SK-N-SH (cell line): ENCODE results near the gene BTBD7. TPM values are rescaled to one million over a fixed set of nuclear protein-coding genes. Genes with fewer than 3 reads are reported as not detected.

Experiments
- CTCF ChIA-PET: fragments of 300-600, 350-600 bp; formaldehyde crosslinking; extraction: SDS; loops from one replicate; lab custom pipeline; 2021; lab: Yijun Ruan, JAX
- POLR2A ChIA-PET: fragments of 350-600 bp; sonication (Branson Sonifier 250); formaldehyde crosslinking; extraction: SDS; loops from one replicate; lab custom pipeline; 2020; ENCODE audit warnings: antibody characterized with exemption, inconsistent platforms; lab: Yijun Ruan, JAX
- DNase-seq: peaks from one replicate; pipeline ENCODE4 v3.0.0; 2012
- H2AFZ ChIP-seq: fragments of 200-600 bp; sonication (generic); 2 replicates; pipeline ENCODE4 v1.8.1; 2016; ENCODE audit warnings: antibody characterized with exemption, mild to moderate bottlenecking, low read depth
- H3F3A ChIP-seq: fragments of 200-600 bp; sonication (generic); replicated peaks from 2 replicates; pipeline ENCODE3; 2016; ENCODE audit warnings: antibody characterized with exemption, mild to moderate bottlenecking; ENCODE audit not compliant: insufficient read depth
- H3K27ac ChIP-seq, 2 experiments: fragments of 200-500 bp in 1 of 2; fragments of 200-600 bp in 1 of 2; sonication (Bioruptor generic) in 1 of 2; sonication (generic), shearing (Covaris generic) in 1 of 2; 2 replicates each; pipeline versions ENCODE4 v1.5.1 to v1.6.1; 2014 to 2016; ENCODE audit warnings: low read depth in 2 of 2, inconsistent platforms in 1 of 2, low read length in 1 of 2, mild to moderate bottlenecking in 1 of 2, mixed read lengths in 1 of 2
- H3K27me3 ChIP-seq: fragments of 200-600 bp; sonication (generic), shearing (Covaris generic); 2 replicates; pipeline ENCODE4 v1.6.1; 2016; ENCODE audit warnings: mixed run types; ENCODE audit not compliant: insufficient read depth
- H3K36me3 ChIP-seq, 2 experiments: fragments of 200-500 bp in 1 of 2; fragments of 200-600 bp in 1 of 2; sonication (Bioruptor generic) in 1 of 2; sonication (generic) in 1 of 2; replicated peaks in 1 of 2; 2 replicates each; pipeline versions ENCODE3 to v1.5.1; 2014 to 2016; ENCODE audit warnings: low read length in 1 of 2, mild to moderate bottlenecking in 1 of 2; ENCODE audit not compliant: insufficient read depth in 2 of 2, control insufficient read depth in 1 of 2
- H3K4me1 ChIP-seq, 2 experiments: fragments of 200-500 bp in 1 of 2; fragments of 200-600 bp in 1 of 2; sonication (Bioruptor generic) in 1 of 2; sonication (generic), shearing (Covaris generic) in 1 of 2; 2 replicates each; pipeline versions ENCODE4 v1.5.1 to v1.6.1; 2014 to 2016; ENCODE audit warnings: low read depth in 1 of 2, low read length in 1 of 2, mixed run types in 1 of 2; ENCODE audit not compliant: insufficient read depth in 2 of 2, control insufficient read depth in 1 of 2
- H3K4me2 ChIP-seq: fragments of 200-600 bp; sonication (generic), shearing (Covaris generic); 2 replicates; pipeline ENCODE4 v1.6.1; 2017; ENCODE audit warnings: mixed run types
- H3K4me3 ChIP-seq, 2 experiments: fragments of 200-500 bp in 1 of 2; fragments of 200-600 bp in 1 of 2; sonication (Bioruptor generic) in 1 of 2; sonication (generic), shearing (Covaris generic) in 1 of 2; 2 replicates each; pipeline versions ENCODE4 v1.5.1 to v1.8.1; 2014 to 2016; ENCODE audit warnings: low read depth in 2 of 2, inconsistent platforms in 1 of 2, low read length in 1 of 2, mild to moderate bottlenecking in 1 of 2, mixed read lengths in 1 of 2, moderate library complexity in 1 of 2
- H3K79me2 ChIP-seq: fragments of 200-600 bp; sonication (generic); 2 replicates; pipeline ENCODE4 v1.8.1; 2017; ENCODE audit warnings: mild to moderate bottlenecking; ENCODE audit not compliant: insufficient read depth
- H3K9ac ChIP-seq: fragments of 200-600 bp; sonication (generic); 2 replicates; pipeline ENCODE4 v1.6.1; 2017; ENCODE audit warnings: mixed run types
- H3K9me2 ChIP-seq: fragments of 200-600 bp; sonication (generic); 2 replicates; pipeline ENCODE4 v1.6.1; 2017; ENCODE audit warnings: mixed run types
- H3K9me3 ChIP-seq: fragments of 200-600 bp; sonication (generic); 2 replicates; pipeline ENCODE4 v1.6.1; 2017; ENCODE audit warnings: mixed run types, mild to moderate bottlenecking, moderate library complexity
- H4K20me1 ChIP-seq: fragments of 200-600 bp; sonication (generic); 2 replicates; pipeline ENCODE4 v1.6.1; 2017; ENCODE audit warnings: mild to moderate bottlenecking, mixed run types; ENCODE audit not compliant: insufficient read depth
- FOXJ3 ChIP-seq: sonication (generic); formaldehyde crosslinking; IDR thresholded peaks from 2 replicates; pipeline ENCODE4 v1.5.1; 2020; ENCODE audit warnings: mild to moderate bottlenecking, missing genetic modification reagents
- GABPA ChIP-seq: IDR thresholded peaks from 2 replicates; pipeline ENCODE4 v1.4.0; 2012; ENCODE audit warnings: low read depth, mild to moderate bottlenecking
- GATA2 ChIP-seq: sonication (generic); formaldehyde crosslinking; IDR thresholded peaks from 2 replicates; pipeline ENCODE4 v1.5.0; 2020; ENCODE audit warnings: mild to moderate bottlenecking, missing genetic modification reagents
- MAX ChIP-seq: IDR thresholded peaks from 2 replicates; pipeline ENCODE4 v1.4.0; 2012; ENCODE audit warnings: low read depth
- MEF2A ChIP-seq: IDR thresholded peaks from 2 replicates; pipeline ENCODE4 v1.4.0; 2012; ENCODE audit warnings: low read depth, borderline replicate concordance
- NFIC ChIP-seq: IDR thresholded peaks from 2 replicates; pipeline ENCODE4 v1.4.0; 2012; ENCODE audit warnings: borderline replicate concordance
- NRF1 ChIP-seq: IDR thresholded peaks from 2 replicates; pipeline ENCODE4 v1.6.1; 2012; ENCODE audit warnings: low read depth, mild to moderate bottlenecking, low read length
- POLR2AphosphoS5 ChIP-seq: IDR thresholded peaks from 2 replicates; pipeline ENCODE4 v1.6.1; 2012; ENCODE audit warnings: low read depth, low read length
- RCOR1 ChIP-seq: fragments of 150-350 bp; IDR thresholded peaks from 2 replicates; pipeline ENCODE4 v1.6.1; 2017; ENCODE audit warnings: antibody characterized with exemption, low read length
- RFX5 ChIP-seq: IDR thresholded peaks from 2 replicates; pipeline ENCODE4 v1.6.1; 2012; ENCODE audit warnings: mild to moderate bottlenecking, improper control_type of control experiment, low read length
- RXRA ChIP-seq: IDR thresholded peaks from 2 replicates; pipeline ENCODE4 v1.4.0; 2012; ENCODE audit warnings: low read depth, mild to moderate bottlenecking, borderline replicate concordance
- TAF1 ChIP-seq: IDR thresholded peaks from 2 replicates; pipeline ENCODE4 v1.6.1; 2012; ENCODE audit warnings: low read depth, mild to moderate bottlenecking, low read length, moderate library complexity, borderline replicate concordance
- TCF12 ChIP-seq: IDR thresholded peaks from 2 replicates; pipeline ENCODE4 v1.4.0; 2012
- USF1 ChIP-seq: IDR thresholded peaks from 2 replicates; pipeline ENCODE4 v1.4.0; 2012; ENCODE audit warnings: low read depth, borderline replicate concordance
- YY1 ChIP-seq: IDR thresholded peaks from 2 replicates; pipeline ENCODE4 v1.4.0; 2012; ENCODE audit warnings: low read depth, mild to moderate bottlenecking
- WGBS: methylation state at CpG from one replicate; pipeline ENCODE4 v1.1.6; 2017; ENCODE audit warnings: low lambda C conversion rate; 5-methylcytosine and 5-hydroxymethylcytosine counted together
- polyA plus RNA-seq, 3 experiments: library from polyadenylated mRNA; depleted of rRNA; stranded (reverse); fragments of >200 nt; gene quantifications; 2 replicates each; pipeline ENCODE4 v1.2.3, GENCODE V29; 2012
- TF ChIP-seq, protein P1 (sequence below): IDR thresholded peaks from 2 replicates; pipeline ENCODE4 v1.4.0; 2012; ENCODE audit warnings: low read depth, borderline replicate concordance
- TF ChIP-seq, protein P2 (sequence below): IDR thresholded peaks from 2 replicates; pipeline ENCODE4; 2012
- TF ChIP-seq, protein P3 (sequence below): fragments of 200-600 bp; sonication (generic); IDR thresholded peaks from 2 replicates; pipeline ENCODE4 v1.6.1; 2017; ENCODE audit warnings: antibody characterized with exemption, mild to moderate bottlenecking, moderate library complexity

BTBD7 gene
- polyA plus RNA-seq, 1 of the 3 experiments (the other 2 are of a cell fraction) = 8.6 TPM

DNA sequence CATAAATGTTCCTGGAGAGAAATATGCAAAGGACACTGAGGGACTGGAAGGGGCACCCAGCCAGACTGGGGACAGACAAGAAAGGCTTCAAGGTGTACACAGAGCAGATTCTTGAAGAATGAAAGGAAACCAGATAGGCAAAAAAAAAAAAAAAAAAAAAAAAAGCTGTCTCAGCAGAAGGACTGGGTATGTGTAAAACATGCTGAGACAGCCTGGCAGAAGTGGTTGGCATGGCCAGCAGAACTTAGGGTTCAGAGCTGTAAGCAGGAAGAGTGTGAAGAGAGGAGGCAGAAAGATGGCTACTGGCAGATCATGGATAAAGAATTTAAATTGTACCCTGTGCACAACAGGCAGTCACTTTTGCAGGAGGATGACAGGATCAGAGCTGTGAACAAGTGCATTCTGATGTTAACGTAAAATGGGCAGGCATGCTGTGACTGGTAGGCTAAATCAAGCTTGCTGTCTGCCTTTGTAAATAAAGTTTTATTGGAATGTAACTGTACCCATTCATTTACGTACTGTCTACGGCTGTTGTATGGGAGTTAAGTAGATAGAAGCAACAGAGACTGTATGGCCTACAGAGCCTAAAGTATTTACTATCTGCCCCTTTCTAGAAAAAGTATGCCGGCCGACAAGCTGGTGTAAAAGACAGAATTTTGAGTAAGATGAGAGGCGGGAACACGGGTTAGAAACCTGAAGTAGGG is 83.6 kb downstream of the BTBD7 start:
- Histone ChIP-seq H2AFZ (no peak overlapping the region), H3K4me2 (no peak overlapping the region), H3K36me3 (peaks cover 52 to 68% of the 10 kb centered on the region in 2 experiments), H3K4me1 (no peaks in the 10 kb centered on the region), H3F3A (no peaks in the 10 kb centered on the region), H3K79me2 (no peaks in the 10 kb centered on the region), H3K4me3 (no peak overlapping the region), H3K9me3 (no peaks in the 10 kb centered on the region), H3K27me3 (no peaks in the 10 kb centered on the region), H3K9ac (no peak overlapping the region), H4K20me1 (no peaks in the 10 kb centered on the region), H3K27ac (no peak overlapping the region), H3K9me2 (no peaks in the 10 kb centered on the region)
- CTCF ChIA-PET = interaction anchor here (0.8 to 2.1 kb wide), 6 partner anchors 9 to 29 kb away, joined by 3 to 7 read pairs (median 6); no protein-coding TSS in a partner anchor
- 95% methylated on average over 7 of the region's 7 CpGs for WGBS
- TF ChIP-seq NFIC (no peak), MAX (no peak), RFX5 (no peak), USF1 (no peak), NRF1 (no peak), GABPA (no peak), RCOR1 (no peak), TCF12 (no peak), RXRA (no peak), FOXJ3 (CRISPR knock-in tag) (no peak), TAF1 (no peak), GATA2 (no peak), POLR2AphosphoS5 (no peak), YY1 (no peak), MEF2A (no peak)
- TF ChIP-seq, protein P1, sequence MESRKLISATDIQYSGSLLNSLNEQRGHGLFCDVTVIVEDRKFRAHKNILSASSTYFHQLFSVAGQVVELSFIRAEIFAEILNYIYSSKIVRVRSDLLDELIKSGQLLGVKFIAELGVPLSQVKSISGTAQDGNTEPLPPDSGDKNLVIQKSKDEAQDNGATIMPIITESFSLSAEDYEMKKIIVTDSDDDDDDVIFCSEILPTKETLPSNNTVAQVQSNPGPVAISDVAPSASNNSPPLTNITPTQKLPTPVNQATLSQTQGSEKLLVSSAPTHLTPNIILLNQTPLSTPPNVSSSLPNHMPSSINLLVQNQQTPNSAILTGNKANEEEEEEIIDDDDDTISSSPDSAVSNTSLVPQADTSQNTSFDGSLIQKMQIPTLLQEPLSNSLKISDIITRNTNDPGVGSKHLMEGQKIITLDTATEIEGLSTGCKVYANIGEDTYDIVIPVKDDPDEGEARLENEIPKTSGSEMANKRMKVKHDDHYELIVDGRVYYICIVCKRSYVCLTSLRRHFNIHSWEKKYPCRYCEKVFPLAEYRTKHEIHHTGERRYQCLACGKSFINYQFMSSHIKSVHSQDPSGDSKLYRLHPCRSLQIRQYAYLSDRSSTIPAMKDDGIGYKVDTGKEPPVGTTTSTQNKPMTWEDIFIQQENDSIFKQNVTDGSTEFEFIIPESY = no peak
- TF ChIP-seq, protein P2, sequence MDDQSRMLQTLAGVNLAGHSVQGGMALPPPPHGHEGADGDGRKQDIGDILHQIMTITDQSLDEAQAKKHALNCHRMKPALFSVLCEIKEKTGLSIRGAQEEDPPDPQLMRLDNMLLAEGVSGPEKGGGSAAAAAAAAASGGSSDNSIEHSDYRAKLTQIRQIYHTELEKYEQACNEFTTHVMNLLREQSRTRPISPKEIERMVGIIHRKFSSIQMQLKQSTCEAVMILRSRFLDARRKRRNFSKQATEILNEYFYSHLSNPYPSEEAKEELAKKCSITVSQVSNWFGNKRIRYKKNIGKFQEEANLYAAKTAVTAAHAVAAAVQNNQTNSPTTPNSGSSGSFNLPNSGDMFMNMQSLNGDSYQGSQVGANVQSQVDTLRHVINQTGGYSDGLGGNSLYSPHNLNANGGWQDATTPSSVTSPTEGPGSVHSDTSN = no peak
- TF ChIP-seq, protein P3, sequence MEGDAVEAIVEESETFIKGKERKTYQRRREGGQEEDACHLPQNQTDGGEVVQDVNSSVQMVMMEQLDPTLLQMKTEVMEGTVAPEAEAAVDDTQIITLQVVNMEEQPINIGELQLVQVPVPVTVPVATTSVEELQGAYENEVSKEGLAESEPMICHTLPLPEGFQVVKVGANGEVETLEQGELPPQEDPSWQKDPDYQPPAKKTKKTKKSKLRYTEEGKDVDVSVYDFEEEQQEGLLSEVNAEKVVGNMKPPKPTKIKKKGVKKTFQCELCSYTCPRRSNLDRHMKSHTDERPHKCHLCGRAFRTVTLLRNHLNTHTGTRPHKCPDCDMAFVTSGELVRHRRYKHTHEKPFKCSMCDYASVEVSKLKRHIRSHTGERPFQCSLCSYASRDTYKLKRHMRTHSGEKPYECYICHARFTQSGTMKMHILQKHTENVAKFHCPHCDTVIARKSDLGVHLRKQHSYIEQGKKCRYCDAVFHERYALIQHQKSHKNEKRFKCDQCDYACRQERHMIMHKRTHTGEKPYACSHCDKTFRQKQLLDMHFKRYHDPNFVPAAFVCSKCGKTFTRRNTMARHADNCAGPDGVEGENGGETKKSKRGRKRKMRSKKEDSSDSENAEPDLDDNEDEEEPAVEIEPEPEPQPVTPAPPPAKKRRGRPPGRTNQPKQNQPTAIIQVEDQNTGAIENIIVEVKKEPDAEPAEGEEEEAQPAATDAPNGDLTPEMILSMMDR = no peak
- POLR2A ChIA-PET = interaction anchor here (0.7 kb wide), 1 partner anchor 64 kb away, joined by 3 read pairs; the partner anchor contains the start of genes LYSET and MOAP1
- DNase-seq = no peak
